Rectal smooth muscle tissue (tissue), 1 donor: ENCODE measurements around the gene SULF2.
"Not testable (repeated sequence)": the region's sequence is repeated elsewhere in the genome, so short reads cannot be mapped to it uniquely, and the experiment has no call there.

Source experiments
- H3K27ac ChIP-seq: one replicate; pipeline ENCODE4 v1.7.0; 2013; ENCODE audit warnings: low read depth, low read length, inconsistent platforms
- H3K27me3 ChIP-seq: one replicate; pipeline ENCODE4 v1.7.0; 2013; ENCODE audit warnings: low read length; ENCODE audit not compliant: control insufficient read depth, insufficient read depth
- H3K36me3 ChIP-seq: one replicate; pipeline ENCODE4 v1.7.0; 2013; ENCODE audit warnings: low read length; ENCODE audit not compliant: control insufficient read depth, insufficient read depth
- H3K4me1 ChIP-seq: one replicate; pipeline ENCODE4 v1.7.0; 2013; ENCODE audit warnings: low read length; ENCODE audit not compliant: control insufficient read depth, insufficient read depth
- H3K4me3 ChIP-seq: one replicate; pipeline ENCODE4 v1.7.0; 2013; ENCODE audit warnings: low read length
- H3K9ac ChIP-seq: one replicate; pipeline ENCODE4 v1.7.0; 2013; ENCODE audit warnings: low read length

The SULF2 gene

GRCh38 chr20:47801079-47801478 is 15.8 kb upstream of the SULF2 start:
- H3K27ac ChIP-seq, result no peak overlapping the region
- H3K27me3 ChIP-seq, result no peaks in the 10 kb centered on the region
- H3K4me1 ChIP-seq, result no peaks in the 10 kb centered on the region
- H3K9ac ChIP-seq, result no peak overlapping the region
- H3K36me3 ChIP-seq, result no peaks in the 10 kb centered on the region
- H3K4me3 ChIP-seq, result no peak overlapping the region

GRCh38 chr20:47800623-47801022 is 15.3 kb upstream of the SULF2 start:
- Histone ChIP-seq H3K4me3 (no peak overlapping the region), H3K27ac (no peak overlapping the region), H3K4me1 (no peaks in the 10 kb centered on the region), H3K27me3 (no peaks in the 10 kb centered on the region), H3K36me3 (no peaks in the 10 kb centered on the region), H3K9ac (no peak overlapping the region)

- Histone ChIP-seq H3K4me3 (no peak overlapping the region), H3K27ac (no peak overlapping the region), H3K9ac (no peak overlapping the region), H3K36me3 (no peaks in the 10 kb centered on the region), H3K27me3 (no peaks in the 10 kb centered on the region), H3K4me1 (no peaks in the 10 kb centered on the region)
Observed at GRCh38 chr20:47799116-47799715, 13.9 kb upstream of the SULF2 start.

GRCh38 chr20:47796971-47797370 is 11.7 kb upstream of the SULF2 start:
- Histone ChIP-seq H3K4me3 (no peak overlapping the region), H3K27me3 (no peaks in the 10 kb centered on the region), H3K9ac (no peak overlapping the region), H3K27ac (no peak overlapping the region), H3K36me3 (no peaks in the 10 kb centered on the region), H3K4me1 (peaks cover 6% of the 10 kb centered on the region)

- H3K36me3 ChIP-seq, result no peaks in the 10 kb centered on the region
- H3K27ac ChIP-seq, result no peak overlapping the region
- peaks cover 18% of the 10 kb centered on the region for H3K4me1 ChIP-seq
Observed at GRCh38 chr20:47795214-47795907, 10.1 kb upstream of the SULF2 start.

GRCh38 chr20:47794264-47794663 is 9.0 kb upstream of the SULF2 start:
- H3K27me3 ChIP-seq, H3K36me3 ChIP-seq, H3K4me3 ChIP-seq, H3K9ac ChIP-seq, H3K27ac ChIP-seq: not testable (repeated sequence)
- H3K4me1 ChIP-seq, result peaks cover 21% of the 10 kb centered on the region

More at GRCh38 chr20:47795214-47795907, 10.1 kb upstream of the SULF2 start:
- Histone ChIP-seq H3K27me3 (no peaks in the 10 kb centered on the region), H3K9ac (no peak overlapping the region), H3K4me3 (no peak overlapping the region)

- Histone ChIP-seq H3K27ac (peak overlapping the region; percentile 85), H3K4me3 (no peak overlapping the region), H3K27me3 (no peaks in the 10 kb centered on the region), H3K36me3 (no peaks in the 10 kb centered on the region), H3K4me1 (peaks cover 21% of the 10 kb centered on the region), H3K9ac (no peak overlapping the region)
Observed at GRCh38 chr20:47792021-47792618, 6.8 kb upstream of the SULF2 start.

- no peak overlapping the region for H3K9ac ChIP-seq
- no peaks in the 10 kb centered on the region for H3K27me3 ChIP-seq
- no peaks in the 10 kb centered on the region for H3K36me3 ChIP-seq
- H3K27ac ChIP-seq, result peak overlapping the region; percentile 85
- no peak overlapping the region for H3K4me3 ChIP-seq
- H3K4me1 ChIP-seq, result peaks cover 21% of the 10 kb centered on the region
Observed at GRCh38 chr20:47791084-47791599, 5.9 kb upstream of the SULF2 start.

GRCh38 chr20:47790580-47790965 is 5.3 kb upstream of the SULF2 start:
- Histone ChIP-seq H3K4me1 (peaks cover 21% of the 10 kb centered on the region), H3K9ac (no peak overlapping the region), H3K27ac (no peak overlapping the region)

GRCh38 chr20:47789764-47790579 is 4.7 kb upstream of the SULF2 start:
- peak overlapping the region; percentile 3 for H3K27ac ChIP-seq
- H3K4me1 ChIP-seq, result peaks cover 21% of the 10 kb centered on the region
- no peaks in the 10 kb centered on the region for H3K36me3 ChIP-seq
- no peak overlapping the region for H3K9ac ChIP-seq
- no peak overlapping the region for H3K4me3 ChIP-seq
- no peaks in the 10 kb centered on the region for H3K27me3 ChIP-seq

More at GRCh38 chr20:47790580-47790965, 5.3 kb upstream of the SULF2 start:
- Histone ChIP-seq H3K36me3 (no peaks in the 10 kb centered on the region), H3K27me3 (no peaks in the 10 kb centered on the region), H3K4me3 (no peak overlapping the region)

- Histone ChIP-seq H3K36me3 (no peaks in the 10 kb centered on the region), H3K9ac (no peak overlapping the region), H3K27me3 (no peaks in the 10 kb centered on the region), H3K4me3 (no peak overlapping the region), H3K4me1 (peaks cover 23% of the 10 kb centered on the region), H3K27ac (peak overlapping the region; percentile 43)
Observed at GRCh38 chr20:47789081-47789763, 3.9 kb upstream of the SULF2 start.

GRCh38 chr20:47788741-47789080 is 3.4 kb upstream of the SULF2 start:
- Histone ChIP-seq H3K27me3 (no peaks in the 10 kb centered on the region), H3K4me3 (no peak overlapping the region), H3K36me3 (no peaks in the 10 kb centered on the region), H3K27ac (peak overlapping the region; percentile 43), H3K4me1 (peaks cover 24% of the 10 kb centered on the region), H3K9ac (no peak overlapping the region)
